HepG2 (cell line): ENCODE measurements around the gene RESP18. TPM values are rescaled to one million over a fixed set of nuclear protein-coding genes. Genes with fewer than 3 reads are reported as not detected.

Experiments used
- ATAC-seq: fragments of 200-7000 bp; cut with Tn5 transposase; 3 replicates; pipeline ENCODE4 v1.9.1; 2020; ENCODE audit warnings: mild to moderate bottlenecking, moderate library complexity
- Bru-seq: library from RNA; stranded (reverse); fragments of 400-500 nt; gene quantifications from one replicate; lab custom pipeline; 2021; lab: Mats Ljungman, UMichigan
- BruChase-seq, 2 experiments: library from RNA; stranded (reverse); fragments of 400-500 nt; gene quantifications; one replicate each; lab custom pipeline; 2021; lab: Mats Ljungman, UMichigan
- BruUV-seq: library from RNA; stranded (reverse); fragments of 400-500 nt; replicated peaks from 2 replicates; lab custom pipeline; 2021; lab: Mats Ljungman, UMichigan
- CTCF ChIA-PET: fragments of 300-600 bp; formaldehyde crosslinking; extraction: SDS; loops from one replicate; lab custom pipeline; 2021; ENCODE audit warnings: low total read pairs, inconsistent platforms, low intra/inter-chr PET ratio; lab: Yijun Ruan, JAX
- POLR2A ChIA-PET: fragments of 350-600 bp; sonication (Branson Sonifier 250); formaldehyde crosslinking; loops from one replicate; lab custom pipeline; 2020; ENCODE audit warnings: antibody characterized with exemption, inconsistent platforms; lab: Yijun Ruan, JAX
- DNase-seq: peaks from one replicate; pipeline ENCODE4 v3.0.0-alpha.2; 2015; ENCODE audit warnings: low spot score
- FAIRE-seq: peaks from 3 replicates; lab custom pipeline; 2011; peaks lifted over from hg19 to GRCh38; lab: Jason Lieb, UNC
- H2AFZ ChIP-seq: one replicate; pipeline ENCODE4 v1.6.1; 2011; ENCODE audit warnings: low read length, inconsistent platforms
- H3K27ac ChIP-seq: fragments of 300-600 bp; 3 replicates; pipeline ENCODE4 v1.8.0; 2011; ENCODE audit warnings: mixed run types, mild to moderate bottlenecking, mixed read lengths, low read length, inconsistent platforms; ENCODE audit not compliant: insufficient read depth; ENCODE audit errors: extremely low read length
- H3K27me3 ChIP-seq, 2 experiments: fragments of 200-600 bp in 1 of 2; 2 replicates in 1 of 2; 3 replicates in 1 of 2; pipeline versions ENCODE4 v1.6.0 to v1.8.0; 2011; ENCODE audit warnings: low read length in 2 of 2, mild to moderate bottlenecking in 2 of 2, moderate library complexity in 2 of 2, inconsistent platforms in 1 of 2; ENCODE audit not compliant: insufficient read depth in 2 of 2, control insufficient read depth in 1 of 2
- H3K36me3 ChIP-seq, 2 experiments: fragments of 200-600 bp in 1 of 2; replicated peaks in 1 of 2; 2 replicates in 1 of 2; 3 replicates in 1 of 2; pipeline versions ENCODE4 v1.5.1 to v1.8.0; 2011; ENCODE audit warnings: low read length in 2 of 2, inconsistent platforms in 1 of 2; ENCODE audit not compliant: insufficient read depth in 2 of 2, control insufficient read depth in 1 of 2
- H3K4me1 ChIP-seq: 2 replicates; pipeline ENCODE4 v1.5.1; 2012; ENCODE audit warnings: low read length, inconsistent platforms; ENCODE audit not compliant: insufficient read depth
- H3K4me2 ChIP-seq: 2 replicates; pipeline ENCODE4 v1.6.0; 2011; ENCODE audit warnings: low read depth, low read length, inconsistent platforms
- H3K4me3 ChIP-seq, 3 experiments: fragments of 200-600 bp in 1 of 3; sonication (generic), shearing (Covaris generic) in 1 of 3; replicated peaks in 1 of 3; 2 replicates each; pipeline ENCODE4 v1.5.1; 2011 to 2016; ENCODE audit warnings: low read length in 3 of 3, inconsistent platforms in 2 of 3, low read depth in 2 of 3, mild to moderate bottlenecking in 2 of 3, control low read depth in 1 of 3, mixed read lengths in 1 of 3; ENCODE audit not compliant: insufficient read depth in 1 of 3
- H3K79me2 ChIP-seq: one replicate; pipeline ENCODE4 v1.6.1; 2011; ENCODE audit warnings: low read length, inconsistent platforms; ENCODE audit not compliant: insufficient read depth
- H3K9ac ChIP-seq: 2 replicates; pipeline ENCODE4 v1.6.0; 2011; ENCODE audit warnings: mild to moderate bottlenecking, low read depth, low read length, inconsistent platforms; ENCODE audit not compliant: insufficient read depth
- H3K9me3 ChIP-seq: 2 replicates; pipeline ENCODE4 v1.5.1; 2012; ENCODE audit warnings: mild to moderate bottlenecking, low read length
- H4K20me1 ChIP-seq: 2 replicates; pipeline ENCODE4 v1.6.0; 2011; ENCODE audit warnings: inconsistent platforms, mild to moderate bottlenecking, low read length, moderate library complexity; ENCODE audit not compliant: insufficient read depth
- BRD4 ChIP-seq: sonication (generic); formaldehyde crosslinking; IDR thresholded peaks from 2 replicates; pipeline ENCODE4 v1.4.0; 2020; ENCODE audit warnings: missing genetic modification reagents
- FOXK1 ChIP-seq: sonication (generic); formaldehyde crosslinking; IDR thresholded peaks from 2 replicates; pipeline ENCODE4 v1.4.0; 2020; ENCODE audit warnings: low read depth, missing genetic modification reagents, borderline replicate concordance
- HIVEP1 ChIP-seq: sonication (generic); formaldehyde crosslinking; IDR thresholded peaks from 2 replicates; pipeline ENCODE4 v1.4.0; 2020; ENCODE audit warnings: mild to moderate bottlenecking, missing genetic modification reagents
- PHB2 ChIP-seq: fragments of 450-650 bp; IDR thresholded peaks from 2 replicates; pipeline ENCODE4 v1.6.1; 2018; ENCODE audit not compliant: partially characterized antibody
- PRPF4 ChIP-seq: fragments of 200-400 bp; formaldehyde crosslinking; IDR thresholded peaks from 2 replicates; pipeline ENCODE4 v1.6.1; 2016; ENCODE audit warnings: low read length, low read depth; ENCODE audit not compliant: poor library complexity, severe bottlenecking
- RAD51 ChIP-seq: fragments of 450-650 bp; IDR thresholded peaks from 2 replicates; pipeline ENCODE4 v1.6.1; 2016; ENCODE audit warnings: borderline replicate concordance
- ZNF432 ChIP-seq: sonication (generic); formaldehyde crosslinking; IDR thresholded peaks from 2 replicates; pipeline ENCODE4 v1.5.0; 2020; ENCODE audit warnings: missing genetic modification reagents, mild to moderate bottlenecking, borderline replicate concordance
- ZNF496 ChIP-seq: sonication (generic); formaldehyde crosslinking; IDR thresholded peaks from 2 replicates; pipeline ENCODE4 v1.8.1; 2023; ENCODE audit warnings: mild to moderate bottlenecking, moderate library complexity, missing genetic modification reagents; ENCODE audit not compliant: insufficient replicate concordance
- ZNF670 ChIP-seq: sonication (generic); formaldehyde crosslinking; IDR thresholded peaks from 2 replicates; pipeline ENCODE4 v1.8.0; 2022; ENCODE audit warnings: mild to moderate bottlenecking, missing genetic modification reagents, borderline replicate concordance
- WGBS: methylation state at CpG from one replicate; pipeline ENCODE4 v1.1.6; 2017; ENCODE audit warnings: low lambda C conversion rate; 5-methylcytosine and 5-hydroxymethylcytosine counted together
- in situ Hi-C: cut with HindIII; loops from 2 replicates; pipeline ENCODE4 v1.10.0; 2017; ENCODE audit warnings: low pct_unique_long_range_greater_than_20kb; ENCODE audit not compliant: extremely low pct_ligation_motif_present
- intact Hi-C: fragments of 100-400 bp; cut with micrococcal nuclease; formaldehyde crosslinking; loops from one replicate; pipeline ENCODE4 v1.10.0; 2022; ENCODE audit not compliant: unreplicated experiment
- long read RNA-seq, 2 experiments: library from RNA in 1 of 2; library from polyadenylated mRNA in 1 of 2; stranded (forward) in 1 of 2; unstranded in 1 of 2; transcript quantifications; one replicate each; pipeline ENCODE4 v2.0.0, GENCODE V29; 2019 to 2022
- polyA minus RNA-seq, 3 experiments: library from RNA; depleted of rRNA, polyadenylated mRNA; stranded (reverse); fragments of >200 nt; gene quantifications; 2 replicates each; pipeline ENCODE4 v1.2.3, GENCODE V29; 2011; ENCODE audit warnings: low replicate concordance in 1 of 3
- polyA plus RNA-seq, 8 experiments: library from polyadenylated mRNA; depleted of rRNA in 3 of 8; stranded (reverse) in 7 of 8; unstranded in 1 of 8; fragments of >200 nt; fragmentation: Illumina TruSeq in 4 of 8; extraction: Trizol in 4 of 8; gene quantifications; 2 replicates each; pipeline versions ENCODE4 v1.2.1 to v1.2.3, GENCODE V29; 2011 to 2016; ENCODE audit warnings: low read depth in 4 of 8, missing spikeins in 1 of 8, mixed read lengths in 1 of 8; ENCODE audit not compliant: insufficient read depth in 1 of 8
- total RNA-seq, 5 experiments: library from RNA; depleted of rRNA; stranded (reverse); fragments of >200 nt; fragmentation: Illumina TruSeq; extraction: Trizol; gene quantifications; 2 replicates each; pipeline ENCODE4 v1.2.3, GENCODE V29; 2016; ENCODE audit warnings: low read depth in 1 of 5
- TF ChIP-seq, protein P1 (sequence below): sonication (generic); formaldehyde crosslinking; IDR thresholded peaks from 2 replicates; pipeline ENCODE4 v1.4.0; 2020; ENCODE audit warnings: missing genetic modification reagents, borderline replicate concordance
- TF ChIP-seq, protein P2 (sequence below): sonication (generic); formaldehyde crosslinking; conservative IDR thresholded peaks from 2 replicates; pipeline ENCODE4 v1.4.0; 2020; ENCODE audit warnings: missing genetic modification reagents
- TF ChIP-seq, protein P3 (sequence below): sonication (generic); formaldehyde crosslinking; IDR thresholded peaks from 2 replicates; pipeline ENCODE4 v1.4.0; 2020; ENCODE audit warnings: missing genetic modification reagents, mild to moderate bottlenecking, borderline replicate concordance

RESP18 gene
- total RNA-seq (2016; rRNA removed; fragmentation: Illumina TruSeq; extraction: Trizol) (not detected in 2 replicates), polyA plus RNA-seq (2011; rRNA removed) (not detected in 2 replicates), polyA minus RNA-seq (2011; rRNA and poly(A)+ RNA removed; ENCODE audit: low replicate concordance) (not detected in 2 replicates), Bru-seq, nascent RNA (not detected), BruChase-seq, experiment 1, labeled RNA remaining after a 6-hour chase (not detected), BruChase-seq, experiment 2, labeled RNA remaining after a 2-hour chase (not detected)
- not detected in 2 replicates for total RNA-seq (2016; cell fraction: cytosol; rRNA removed; fragmentation: Illumina TruSeq; extraction: Trizol; ENCODE audit: low read depth)
- not detected in 2 replicates for total RNA-seq (2016; cell fraction: insoluble cytoplasmic fraction; rRNA removed; fragmentation: Illumina TruSeq; extraction: Trizol)
- not detected in 2 replicates for total RNA-seq (2016; cell fraction: membrane; rRNA removed; fragmentation: Illumina TruSeq; extraction: Trizol)
- not detected in 2 replicates for total RNA-seq (2016; cell fraction: nucleus; rRNA removed; fragmentation: Illumina TruSeq; extraction: Trizol)
- polyA plus RNA-seq (2011; cell fraction: cytosol; rRNA removed) = not detected in 2 replicates
- not detected in 2 replicates for polyA plus RNA-seq (2011; cell fraction: nucleus; rRNA removed)
- not detected in 2 replicates for polyA plus RNA-seq (2012)
- polyA plus RNA-seq (2016; cell fraction: cytosol; fragmentation: Illumina TruSeq; extraction: Trizol; ENCODE audit: low read depth) = not detected in 2 replicates
- not detected in 2 replicates for polyA plus RNA-seq (2016; cell fraction: insoluble cytoplasmic fraction; fragmentation: Illumina TruSeq; extraction: Trizol; ENCODE audit: low read depth)
- polyA plus RNA-seq (2016; cell fraction: membrane; fragmentation: Illumina TruSeq; extraction: Trizol; ENCODE audit: low read depth) = not detected in 2 replicates
- not detected in 2 replicates for polyA plus RNA-seq (2016; cell fraction: nucleus; fragmentation: Illumina TruSeq; extraction: Trizol; ENCODE audit: insufficient read depth, low read depth)
- polyA minus RNA-seq (2011; cell fraction: cytosol; rRNA and poly(A)+ RNA removed) = not detected in 2 replicates
- not detected in 2 replicates for polyA minus RNA-seq (2011; cell fraction: nucleus; rRNA and poly(A)+ RNA removed)
- long read RNA-seq, experiment 1 = 0 reads
- long read RNA-seq, experiment 2 = 0 reads

DNA sequence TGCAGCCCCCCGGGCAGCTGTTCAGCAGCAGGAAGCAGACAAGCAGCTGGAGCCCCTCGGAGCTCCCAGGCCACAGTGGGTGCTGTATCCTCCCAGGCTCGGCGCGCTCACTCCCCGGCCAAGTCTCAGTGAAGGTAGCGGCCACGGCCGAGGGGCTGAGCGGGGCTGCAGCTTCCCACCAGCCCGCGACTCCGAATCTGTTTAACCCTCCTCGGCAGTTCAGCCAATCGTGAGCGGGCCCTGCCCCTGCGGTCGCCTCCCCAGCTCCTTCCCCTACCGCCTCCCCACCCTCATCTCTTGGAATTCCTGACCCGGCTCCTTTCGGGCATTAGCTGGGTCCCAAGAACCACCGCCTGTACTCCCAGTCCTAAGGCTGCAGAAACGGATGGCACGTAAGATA is at the start of gene RESP18:
Gene RESP18 (minus strand): TSS at position 203 of the 400 bp plus-strand sequence.
- peaks cover 8% of the 10 kb centered on the region; the same call in 1 of the 2 replicates for H4K20me1 ChIP-seq
- WGBS = 23% methylated on average over 15 of the region's 24 CpGs
- H3K4me2 ChIP-seq = no peak within 1 kb of the TSS
- peaks cover 3 to 36% of the 10 kb centered on the region in 2 experiments; a peak in 4 of 5 replicates for H3K27me3 ChIP-seq
- no TSS peak for BruUV-seq
- no peaks in the 10 kb centered on the region for H3K4me1 ChIP-seq
- H2AFZ ChIP-seq = no peak within 1 kb of the TSS
- ChIA-PET POLR2A (no interaction called here), CTCF (no interaction called here)
- no peak within 1 kb of the TSS for H3K9ac ChIP-seq
- FAIRE-seq (no peak), DNase-seq (no peak), ATAC-seq (no peak)
- H3K4me3 ChIP-seq = no peak within 1 kb of the TSS
- H3K36me3 ChIP-seq = no peaks in the 10 kb centered on the region
- intact Hi-C loops = no loop called here
- no peaks in the 10 kb centered on the region for H3K9me3 ChIP-seq
- in situ Hi-C loops = no loop called here
- H3K27ac ChIP-seq = no peak within 1 kb of the TSS
- no peaks in the 10 kb centered on the region for H3K79me2 ChIP-seq
- TF ChIP-seq HIVEP1 (CRISPR knock-in tag) (no peak), RAD51 (no peak), PRPF4 (no peak), BRD4 (CRISPR knock-in tag) (no peak), ZNF670 (CRISPR knock-in tag) (no peak), ZNF496 (CRISPR knock-in tag) (no peak), FOXK1 (CRISPR knock-in tag) (no peak), ZNF432 (CRISPR knock-in tag) (no peak), PHB2 (no peak)
- TF ChIP-seq, protein P1, sequence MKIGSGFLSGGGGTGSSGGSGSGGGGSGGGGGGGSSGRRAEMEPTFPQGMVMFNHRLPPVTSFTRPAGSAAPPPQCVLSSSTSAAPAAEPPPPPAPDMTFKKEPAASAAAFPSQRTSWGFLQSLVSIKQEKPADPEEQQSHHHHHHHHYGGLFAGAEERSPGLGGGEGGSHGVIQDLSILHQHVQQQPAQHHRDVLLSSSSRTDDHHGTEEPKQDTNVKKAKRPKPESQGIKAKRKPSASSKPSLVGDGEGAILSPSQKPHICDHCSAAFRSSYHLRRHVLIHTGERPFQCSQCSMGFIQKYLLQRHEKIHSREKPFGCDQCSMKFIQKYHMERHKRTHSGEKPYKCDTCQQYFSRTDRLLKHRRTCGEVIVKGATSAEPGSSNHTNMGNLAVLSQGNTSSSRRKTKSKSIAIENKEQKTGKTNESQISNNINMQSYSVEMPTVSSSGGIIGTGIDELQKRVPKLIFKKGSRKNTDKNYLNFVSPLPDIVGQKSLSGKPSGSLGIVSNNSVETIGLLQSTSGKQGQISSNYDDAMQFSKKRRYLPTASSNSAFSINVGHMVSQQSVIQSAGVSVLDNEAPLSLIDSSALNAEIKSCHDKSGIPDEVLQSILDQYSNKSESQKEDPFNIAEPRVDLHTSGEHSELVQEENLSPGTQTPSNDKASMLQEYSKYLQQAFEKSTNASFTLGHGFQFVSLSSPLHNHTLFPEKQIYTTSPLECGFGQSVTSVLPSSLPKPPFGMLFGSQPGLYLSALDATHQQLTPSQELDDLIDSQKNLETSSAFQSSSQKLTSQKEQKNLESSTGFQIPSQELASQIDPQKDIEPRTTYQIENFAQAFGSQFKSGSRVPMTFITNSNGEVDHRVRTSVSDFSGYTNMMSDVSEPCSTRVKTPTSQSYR (CRISPR knock-in tag) = no peak
- TF ChIP-seq, protein P2, sequence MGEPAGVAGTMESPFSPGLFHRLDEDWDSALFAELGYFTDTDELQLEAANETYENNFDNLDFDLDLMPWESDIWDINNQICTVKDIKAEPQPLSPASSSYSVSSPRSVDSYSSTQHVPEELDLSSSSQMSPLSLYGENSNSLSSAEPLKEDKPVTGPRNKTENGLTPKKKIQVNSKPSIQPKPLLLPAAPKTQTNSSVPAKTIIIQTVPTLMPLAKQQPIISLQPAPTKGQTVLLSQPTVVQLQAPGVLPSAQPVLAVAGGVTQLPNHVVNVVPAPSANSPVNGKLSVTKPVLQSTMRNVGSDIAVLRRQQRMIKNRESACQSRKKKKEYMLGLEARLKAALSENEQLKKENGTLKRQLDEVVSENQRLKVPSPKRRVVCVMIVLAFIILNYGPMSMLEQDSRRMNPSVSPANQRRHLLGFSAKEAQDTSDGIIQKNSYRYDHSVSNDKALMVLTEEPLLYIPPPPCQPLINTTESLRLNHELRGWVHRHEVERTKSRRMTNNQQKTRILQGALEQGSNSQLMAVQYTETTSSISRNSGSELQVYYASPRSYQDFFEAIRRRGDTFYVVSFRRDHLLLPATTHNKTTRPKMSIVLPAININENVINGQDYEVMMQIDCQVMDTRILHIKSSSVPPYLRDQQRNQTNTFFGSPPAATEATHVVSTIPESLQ (CRISPR knock-in tag) = no peak
- TF ChIP-seq, protein P3, sequence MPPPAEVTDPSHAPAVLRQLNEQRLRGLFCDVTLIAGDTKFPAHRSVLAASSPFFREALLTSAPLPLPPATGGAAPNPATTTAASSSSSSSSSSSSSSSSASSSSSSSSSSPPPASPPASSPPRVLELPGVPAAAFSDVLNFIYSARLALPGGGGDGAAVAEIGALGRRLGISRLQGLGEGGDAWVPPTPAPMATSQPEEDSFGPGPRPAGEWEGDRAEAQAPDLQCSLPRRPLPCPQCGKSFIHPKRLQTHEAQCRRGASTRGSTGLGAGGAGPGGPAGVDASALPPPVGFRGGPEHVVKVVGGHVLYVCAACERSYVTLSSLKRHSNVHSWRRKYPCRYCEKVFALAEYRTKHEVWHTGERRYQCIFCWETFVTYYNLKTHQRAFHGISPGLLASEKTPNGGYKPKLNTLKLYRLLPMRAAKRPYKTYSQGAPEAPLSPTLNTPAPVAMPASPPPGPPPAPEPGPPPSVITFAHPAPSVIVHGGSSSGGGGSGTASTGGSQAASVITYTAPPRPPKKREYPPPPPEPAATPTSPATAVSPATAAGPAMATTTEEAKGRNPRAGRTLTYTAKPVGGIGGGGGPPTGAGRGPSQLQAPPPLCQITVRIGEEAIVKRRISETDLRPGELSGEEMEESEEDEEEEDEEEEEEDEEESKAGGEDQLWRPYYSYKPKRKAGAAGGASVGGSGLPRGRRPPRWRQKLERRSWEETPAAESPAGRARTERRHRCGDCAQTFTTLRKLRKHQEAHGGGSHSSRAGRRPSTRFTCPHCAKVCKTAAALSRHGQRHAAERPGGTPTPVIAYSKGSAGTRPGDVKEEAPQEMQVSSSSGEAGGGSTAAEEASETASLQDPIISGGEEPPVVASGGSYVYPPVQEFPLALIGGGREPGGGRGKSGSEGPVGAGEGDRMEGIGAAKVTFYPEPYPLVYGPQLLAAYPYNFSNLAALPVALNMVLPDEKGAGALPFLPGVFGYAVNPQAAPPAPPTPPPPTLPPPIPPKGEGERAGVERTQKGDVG (CRISPR knock-in tag) = no peak
